H1 (cell line): ENCODE measurements around the gene WDR41. TPM values are rescaled to one million over a fixed set of nuclear protein-coding genes. Genes with fewer than 3 reads are reported as not detected.
"Not testable (repeated sequence)": the region's sequence is repeated elsewhere in the genome, so short reads cannot be mapped to it uniquely, and the experiment has no call there.

Experiments used
- CTCF ChIA-PET: fragments of 300-600 bp; sonication (Branson Sonifier 250); formaldehyde crosslinking; loops from one replicate; lab custom pipeline; 2021; ENCODE audit not compliant: partially characterized antibody; lab: Charles Lee
- POLR2A ChIA-PET: fragments of 300-600 bp; sonication (Branson Sonifier 250); formaldehyde crosslinking; loops from one replicate; lab custom pipeline; 2021; ENCODE audit warnings: inconsistent platforms; ENCODE audit not compliant: partially characterized antibody; lab: Charles Lee
- DNase-seq, 2 experiments: peaks; one replicate each; pipeline versions ENCODE4 v3.0.0 to v3.0.0-alpha.2; 2010 to 2022; ENCODE audit warnings: low spot score in 2 of 2, low read depth in 1 of 2, mixed read lengths in 1 of 2
- FAIRE-seq: peaks from 2 replicates; lab custom pipeline; 2011; peaks lifted over from hg19 to GRCh38; lab: Jason Lieb, UNC
- H2AFZ ChIP-seq: 2 replicates; pipeline ENCODE4 v1.8.1; 2012; ENCODE audit warnings: low read length, inconsistent platforms
- H2AK5ac ChIP-seq: 2 replicates; pipeline ENCODE4 v1.6.1; 2013; ENCODE audit warnings: low read depth, low read length
- H2BK120ac ChIP-seq: replicated peaks from 2 replicates; pipeline ENCODE3; 2013; ENCODE audit warnings: low read depth, low read length, inconsistent platforms
- H2BK12ac ChIP-seq: 2 replicates; pipeline ENCODE4 v1.6.1; 2013; ENCODE audit warnings: low read depth, low read length
- H2BK15ac ChIP-seq: 2 replicates; pipeline ENCODE4 v1.6.1; 2013; ENCODE audit warnings: low read length
- H2BK20ac ChIP-seq: 2 replicates; pipeline ENCODE4 v1.6.1; 2013; ENCODE audit warnings: low read length
- H2BK5ac ChIP-seq: 2 replicates; pipeline ENCODE4 v1.6.1; 2013; ENCODE audit warnings: low read depth, low read length
- H3K14ac ChIP-seq: 2 replicates; pipeline ENCODE4 v1.6.1; 2013; ENCODE audit warnings: inconsistent platforms; ENCODE audit not compliant: insufficient read length
- H3K18ac ChIP-seq: 2 replicates; pipeline ENCODE4 v1.6.1; 2013; ENCODE audit warnings: low read length; ENCODE audit errors: extremely low read depth
- H3K23ac ChIP-seq: 2 replicates; pipeline ENCODE4 v1.6.1; 2013; ENCODE audit warnings: inconsistent platforms; ENCODE audit not compliant: insufficient read length
- H3K23me2 ChIP-seq: 2 replicates; pipeline ENCODE4 v1.6.1; 2013; ENCODE audit warnings: low read depth, low read length
- H3K27ac ChIP-seq: 2 replicates; pipeline ENCODE4 v1.6.1; 2011; ENCODE audit warnings: low read depth, low read length, inconsistent platforms
- H3K27me3 ChIP-seq, 4 experiments: replicated peaks in 1 of 4; 1 replicate in 1 of 4; 2 replicates in 3 of 4; pipeline versions ENCODE4 v1.6.1 to v1.8.1; 2011 to 2013; ENCODE audit warnings: low read length in 3 of 4, mild to moderate bottlenecking in 3 of 4, inconsistent platforms in 2 of 4, mixed read lengths in 2 of 4, moderate library complexity in 1 of 4; ENCODE audit not compliant: control insufficient read depth in 3 of 4, insufficient read depth in 3 of 4; ENCODE audit errors: extremely low read depth in 1 of 4
- H3K36me3 ChIP-seq, 4 experiments: 2 replicates each; pipeline versions ENCODE4 v1.6.1 to v1.8.1; 2011 to 2013; ENCODE audit warnings: mild to moderate bottlenecking in 4 of 4, low read length in 3 of 4, moderate library complexity in 2 of 4, control low read depth in 1 of 4, inconsistent platforms in 1 of 4; ENCODE audit not compliant: insufficient read depth in 4 of 4, control insufficient read depth in 2 of 4
- H3K4ac ChIP-seq: replicated peaks from 2 replicates; pipeline ENCODE3; 2013; ENCODE audit warnings: low read length, low read depth, mixed read lengths, inconsistent platforms; ENCODE audit not compliant: insufficient read length
- H3K4me1 ChIP-seq, 4 experiments: replicated peaks in 1 of 4; 1 replicate in 1 of 4; 2 replicates in 3 of 4; pipeline versions ENCODE4 v1.6.1 to v1.8.1; 2011 to 2013; ENCODE audit warnings: low read length in 3 of 4, inconsistent platforms in 2 of 4, mixed read lengths in 1 of 4; ENCODE audit not compliant: insufficient read depth in 4 of 4, control insufficient read depth in 3 of 4
- H3K4me2 ChIP-seq, 2 experiments: 2 replicates each; pipeline versions ENCODE4 v1.6.1 to v1.8.1; 2011 to 2013; ENCODE audit warnings: low read depth in 2 of 2, low read length in 2 of 2, control low read depth in 1 of 2, inconsistent platforms in 1 of 2, mild to moderate bottlenecking in 1 of 2; ENCODE audit not compliant: insufficient read depth in 1 of 2
- H3K4me3 ChIP-seq, 4 experiments: fragments of 200-600, 300-600 bp in 1 of 4; sonication (generic), shearing (Covaris generic), sonication (Bioruptor Twin) in 1 of 4; 2 replicates each; pipeline versions ENCODE4 v1.5.1 to v1.8.1; 2011 to 2016; ENCODE audit warnings: low read length in 4 of 4, low read depth in 3 of 4, control low read depth in 2 of 4, inconsistent platforms in 2 of 4, mild to moderate bottlenecking in 2 of 4, mixed read lengths in 1 of 4, moderate library complexity in 1 of 4; ENCODE audit not compliant: insufficient read depth in 2 of 4; ENCODE audit errors: extremely low read depth in 1 of 4
- H3K56ac ChIP-seq: replicated peaks from 2 replicates; pipeline ENCODE3; 2013; ENCODE audit warnings: low read depth, mild to moderate bottlenecking, mixed read lengths, low read length, inconsistent platforms; ENCODE audit not compliant: insufficient read length
- H3K79me1 ChIP-seq: 2 replicates; pipeline ENCODE4 v1.6.1; 2013; ENCODE audit warnings: low read depth, low read length, control low read depth
- H3K79me2 ChIP-seq, 2 experiments: 2 replicates each; pipeline versions ENCODE4 v1.6.1 to v1.8.1; 2012 to 2013; ENCODE audit warnings: low read length in 2 of 2, mild to moderate bottlenecking in 2 of 2, inconsistent platforms in 1 of 2; ENCODE audit not compliant: insufficient read depth in 2 of 2, control insufficient read depth in 1 of 2
- H3K9ac ChIP-seq, 4 experiments: replicated peaks in 1 of 4; 1 replicate in 1 of 4; 2 replicates in 3 of 4; pipeline versions ENCODE4 v1.6.1 to v1.8.1; 2011 to 2013; ENCODE audit warnings: low read depth in 3 of 4, low read length in 3 of 4, control low read depth in 2 of 4, mild to moderate bottlenecking in 2 of 4, moderate library complexity in 2 of 4, inconsistent platforms in 1 of 4; ENCODE audit errors: extremely low read depth in 1 of 4
- H3K9me3 ChIP-seq, 2 experiments: 2 replicates each; pipeline versions ENCODE4 v1.6.1 to v1.8.1; 2012 to 2013; ENCODE audit warnings: mild to moderate bottlenecking in 2 of 2, moderate library complexity in 2 of 2, control low read depth in 1 of 2, inconsistent platforms in 1 of 2, low read depth in 1 of 2, low read length in 1 of 2, mixed read lengths in 1 of 2; ENCODE audit not compliant: insufficient read depth in 2 of 2
- H4K20me1 ChIP-seq, 2 experiments: replicated peaks in 1 of 2; 2 replicates each; pipeline versions ENCODE3 to v1.8.1; 2011 to 2013; ENCODE audit warnings: inconsistent platforms in 2 of 2, low read length in 2 of 2, mild to moderate bottlenecking in 1 of 2; ENCODE audit not compliant: insufficient read depth in 2 of 2, control insufficient read depth in 1 of 2
- H4K5ac ChIP-seq: 2 replicates; pipeline ENCODE4 v1.6.1; 2013; ENCODE audit warnings: low read length, low read depth, mixed read lengths, inconsistent platforms; ENCODE audit not compliant: insufficient read length
- H4K8ac ChIP-seq: 2 replicates; pipeline ENCODE4 v1.8.0; 2013; ENCODE audit warnings: mild to moderate bottlenecking, moderate library complexity, low read length, inconsistent platforms; ENCODE audit not compliant: insufficient read depth; ENCODE audit errors: extremely low read depth
- H4K91ac ChIP-seq: replicated peaks from 2 replicates; pipeline ENCODE3; 2013; ENCODE audit warnings: low read length, mixed read lengths, inconsistent platforms; ENCODE audit not compliant: insufficient read length
- WGBS, 2 experiments: shearing (Covaris generic) in 1 of 2; methylation state at CpG; one replicate each; pipeline versions ENCODE4 v1.1.6 to v1.1.7; 2013 to 2015; ENCODE audit warnings: low lambda C conversion rate in 2 of 2, mixed read lengths in 2 of 2, inconsistent platforms in 1 of 2, low coverage in 1 of 2, missing lambda C conversion rate in 1 of 2; ENCODE audit not compliant: insufficient replicate concordance in 2 of 2, insufficient coverage in 1 of 2, insufficient read length in 1 of 2; ENCODE audit errors: extremely low coverage in 1 of 2, missing lambda C conversion rate in 1 of 2; 5-methylcytosine and 5-hydroxymethylcytosine counted together
- polyA plus RNA-seq, 7 experiments: library from polyadenylated mRNA; depleted of rRNA in 3 of 7; stranded (reverse) in 5 of 7; unstranded in 2 of 7; fragments of >200 nt in 5 of 7; fragments of 200-250 nt in 2 of 7; gene quantifications; 1 replicate in 5 of 7; 2 replicates in 1 of 7; 4 replicates in 1 of 7; pipeline versions ENCODE4 v1.2.1 to v1.2.3, GENCODE V29; 2011 to 2013; ENCODE audit warnings: missing spikeins in 2 of 7, mixed read lengths in 2 of 7
- total RNA-seq: library from RNA; stranded (reverse); fragmentation: NEBNext Ultra II Directional; extraction: Animal tissue kit (Norgen Biotek cat#: 25700); gene quantifications from 2 replicates; pipeline ENCODE4 v1.2.1, GENCODE V29; 2021

WDR41 gene
- total and polyA plus RNA-seq, 2 of the 8 experiments (the other 6 are each of a cell fraction or from before 2014, with no cell fraction given) = 16.4 to 44.9 TPM

DNA sequence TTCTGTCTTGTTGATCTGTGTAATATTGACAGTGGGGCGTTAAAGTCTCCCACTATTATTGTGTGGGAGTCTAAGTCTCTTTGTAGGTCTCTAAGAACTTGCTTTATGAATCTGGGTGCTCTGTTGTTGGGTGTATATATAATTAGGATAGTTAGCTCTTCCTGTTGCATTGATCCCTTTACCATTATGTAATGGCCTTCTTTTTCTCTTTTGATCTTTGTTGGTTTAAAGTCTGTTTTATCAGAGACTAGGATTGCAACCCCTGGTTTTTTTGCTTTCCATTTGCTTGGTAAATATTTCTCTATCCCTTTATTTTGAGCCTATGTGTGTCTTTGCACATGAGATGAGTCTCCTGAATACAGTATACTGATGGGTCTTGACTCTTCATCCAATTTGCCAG, 105.8 kb downstream of the WDR41 start:
- H2AK5ac ChIP-seq, H2BK12ac ChIP-seq, H3K23me2 ChIP-seq, H3K4me1 ChIP-seq, H2AFZ ChIP-seq, H3K4ac ChIP-seq, H3K4me2 ChIP-seq, H3K79me1 ChIP-seq, H4K5ac ChIP-seq, H3K36me3 ChIP-seq, H3K27me3 ChIP-seq, CTCF ChIA-PET, H4K20me1 ChIP-seq, H3K79me2 ChIP-seq, H3K9ac ChIP-seq, H2BK15ac ChIP-seq, H2BK120ac ChIP-seq, POLR2A ChIA-PET, H4K91ac ChIP-seq, FAIRE-seq, H3K56ac ChIP-seq, H3K18ac ChIP-seq, H3K14ac ChIP-seq, H4K8ac ChIP-seq, H3K4me3 ChIP-seq, H3K27ac ChIP-seq, H3K23ac ChIP-seq, H2BK5ac ChIP-seq, DNase-seq, H2BK20ac ChIP-seq, H3K9me3 ChIP-seq: not testable (repeated sequence)
- 86% methylated on average over 1 of the region's 1 CpG; no CpG with 5 or more reads in 1 of the 2 experiments for WGBS, 2 experiments

DNA sequence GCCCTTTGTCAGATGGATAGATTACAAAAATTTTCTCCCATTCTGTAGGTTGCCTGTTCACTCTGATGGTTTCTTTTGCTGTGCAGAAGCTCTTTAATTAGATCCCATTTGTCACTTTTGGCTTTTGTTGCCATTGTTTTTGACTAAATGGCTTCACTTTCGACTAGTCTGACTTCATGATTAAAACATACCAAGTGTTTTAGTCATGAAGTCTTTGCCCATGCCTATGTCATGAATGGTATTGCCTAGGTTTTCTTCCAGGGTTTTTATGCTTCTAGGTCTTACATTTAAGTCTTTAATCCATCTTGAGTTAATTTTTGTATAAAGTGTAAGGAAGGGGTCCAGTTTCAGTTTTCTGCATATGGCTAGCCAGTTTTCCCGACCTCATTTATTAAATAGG, 108.8 kb downstream of the WDR41 start:
- H2BK120ac ChIP-seq, H3K56ac ChIP-seq, H3K36me3 ChIP-seq, H3K79me2 ChIP-seq, H3K23me2 ChIP-seq, H3K27me3 ChIP-seq, H3K4me1 ChIP-seq, H3K9me3 ChIP-seq, H2BK5ac ChIP-seq, H3K9ac ChIP-seq, H3K4me3 ChIP-seq, FAIRE-seq, POLR2A ChIA-PET, H3K27ac ChIP-seq, H2AFZ ChIP-seq, H3K79me1 ChIP-seq, H3K4me2 ChIP-seq, H2AK5ac ChIP-seq, H3K23ac ChIP-seq, H3K18ac ChIP-seq, H4K8ac ChIP-seq, DNase-seq, CTCF ChIA-PET, H4K5ac ChIP-seq, H2BK20ac ChIP-seq, H3K14ac ChIP-seq, H4K20me1 ChIP-seq, H2BK12ac ChIP-seq, H2BK15ac ChIP-seq, H4K91ac ChIP-seq, H3K4ac ChIP-seq: not testable (repeated sequence)
- 93% methylated on average over 2 of the region's 2 CpGs; no CpG with 5 or more reads in 1 of the 2 experiments for WGBS, 2 experiments
